Cerebellar cortex (tissue), 1 donor: Measurements from ENCODE around the gene DUSP23.

Source experiments
- DNase-seq: peaks from one replicate; pipeline ENCODE4 v3.0.0-alpha.2; 2015; ENCODE audit warnings: low spot score

The DUSP23 gene

GRCh38 chr1:159780583-159781582 lies at the start of gene DUSP23:
Gene DUSP23, plus strand, starts transcription at chr1:159780962. Its CDS starts 139 bp downstream, at chr1:159781101.
- DNase-seq: peak; percentile 99

GRCh38 chr1:159737238-159737916 lies 43.4 kb upstream of the DUSP23 start:
- DNase-seq: no peak

DNA sequence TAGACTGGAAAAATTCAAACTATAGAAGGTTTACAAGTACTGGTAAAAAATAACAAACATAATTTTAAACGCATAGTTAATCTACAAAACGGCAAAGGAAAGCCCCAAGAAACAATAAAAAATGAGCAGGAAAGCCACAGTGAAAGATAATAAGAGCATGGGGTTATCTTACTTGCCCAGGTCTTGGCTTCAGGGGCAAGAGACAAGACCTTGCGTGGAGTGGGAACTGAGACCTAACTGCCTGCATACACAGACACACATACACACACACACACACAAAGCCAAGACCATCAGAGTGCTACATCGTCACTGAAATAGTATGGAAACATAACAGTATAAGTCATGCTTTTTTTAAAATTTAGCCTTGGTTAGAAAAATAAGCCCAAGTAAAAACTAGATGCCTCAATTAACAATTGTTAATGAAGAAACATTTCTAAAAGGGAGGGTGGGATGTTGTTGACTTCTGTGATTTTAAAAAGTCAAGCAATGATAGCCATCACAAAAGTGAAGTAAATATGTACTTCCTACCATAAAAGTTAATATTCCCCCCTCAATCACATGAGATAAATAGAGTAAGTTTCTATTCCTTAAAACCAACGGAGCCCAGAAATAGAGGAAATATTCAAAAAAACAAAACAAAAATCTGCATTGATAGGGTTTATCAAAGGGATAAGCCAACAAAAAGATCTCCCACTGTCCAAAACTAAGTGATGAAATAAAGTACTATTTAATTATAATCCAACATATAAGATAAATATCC lies 36.9 kb upstream of the DUSP23 start:
- no peak for DNase-seq

- no peak for DNase-seq
Measured at GRCh38 chr1:159746666-159747065, 34.1 kb upstream of the DUSP23 start.

GRCh38 chr1:159748370-159748769 lies 32.4 kb upstream of the DUSP23 start:
- DNase-seq: no peak

- no peak for DNase-seq
Measured at GRCh38 chr1:159749630-159750029, 31.1 kb upstream of the DUSP23 start.

- no peak for DNase-seq
Measured at GRCh38 chr1:159750621-159751020, 30.1 kb upstream of the DUSP23 start.

GRCh38 chr1:159751031-159751430 lies 29.7 kb upstream of the DUSP23 start:
- DNase-seq: no peak

DNA sequence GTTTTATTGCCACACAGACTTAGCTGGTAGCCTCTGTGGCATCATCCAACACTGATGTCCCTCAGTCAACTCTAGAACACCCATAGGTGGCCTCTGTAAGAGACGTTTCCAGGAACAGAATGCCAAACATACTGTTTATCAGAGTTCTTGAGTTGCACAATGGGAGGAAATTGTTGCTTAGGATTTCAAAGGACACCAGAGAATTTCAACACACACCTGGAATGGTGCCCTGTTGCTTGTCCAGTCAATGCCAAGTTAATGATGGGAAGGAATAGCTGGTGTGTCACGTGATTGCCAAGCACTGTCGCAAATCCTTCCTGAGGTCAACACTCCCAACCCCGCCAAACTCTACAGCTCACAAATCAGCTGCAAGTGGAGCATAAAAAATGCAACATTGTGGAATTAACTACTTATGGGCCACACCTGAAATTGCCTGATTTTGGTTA lies 28.6 kb upstream of the DUSP23 start:
- no peak for DNase-seq

DNA sequence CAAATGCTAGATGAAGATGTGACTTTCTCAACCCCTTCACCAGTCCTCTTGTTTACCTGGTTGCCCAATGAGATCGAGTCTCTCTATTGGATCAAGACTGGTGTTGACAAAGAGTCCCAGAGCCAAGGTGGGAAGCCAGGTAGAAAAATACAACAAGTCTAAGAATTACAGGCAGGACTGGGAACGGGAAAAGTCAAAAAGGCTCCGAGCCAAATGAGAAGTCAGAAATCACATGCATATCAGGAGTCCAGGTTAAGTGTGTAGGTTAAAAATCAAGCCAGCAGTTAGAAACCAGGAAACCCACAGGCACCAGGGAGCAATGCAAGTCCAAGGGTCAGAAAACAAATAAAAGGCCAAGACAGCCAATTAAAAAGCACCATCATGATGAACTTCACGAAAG lies 27.4 kb upstream of the DUSP23 start:
- DNase-seq: no peak

DNA sequence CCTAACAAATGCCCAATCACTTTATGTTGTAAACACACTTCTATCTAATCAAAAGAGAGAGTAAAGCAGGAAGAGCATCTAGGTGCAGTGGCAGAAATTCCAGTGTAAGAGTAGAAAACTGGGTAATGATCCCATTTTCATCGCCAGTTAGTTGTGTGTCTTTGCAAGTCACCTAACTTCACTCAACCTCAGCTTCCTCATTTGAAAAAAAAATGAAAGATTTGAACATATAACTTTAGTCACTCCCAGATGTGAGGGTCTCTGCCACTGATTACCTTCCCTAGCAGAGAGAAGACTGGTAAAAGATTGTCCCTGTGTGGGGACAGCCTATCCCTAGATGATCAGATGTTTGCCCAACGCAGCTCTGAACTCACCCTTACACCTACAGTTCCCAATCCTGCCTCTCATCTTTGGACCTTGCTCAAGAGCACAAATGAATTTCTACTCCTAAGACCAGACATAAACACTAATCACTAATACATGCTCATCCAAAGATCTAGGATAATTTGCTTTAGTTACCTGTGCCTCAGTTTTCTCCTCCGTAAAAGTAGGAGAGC lies 25.2 kb upstream of the DUSP23 start:
- DNase-seq: no peak

- no peak for DNase-seq
Measured at GRCh38 chr1:159756397-159756796, 24.4 kb upstream of the DUSP23 start.

DNA sequence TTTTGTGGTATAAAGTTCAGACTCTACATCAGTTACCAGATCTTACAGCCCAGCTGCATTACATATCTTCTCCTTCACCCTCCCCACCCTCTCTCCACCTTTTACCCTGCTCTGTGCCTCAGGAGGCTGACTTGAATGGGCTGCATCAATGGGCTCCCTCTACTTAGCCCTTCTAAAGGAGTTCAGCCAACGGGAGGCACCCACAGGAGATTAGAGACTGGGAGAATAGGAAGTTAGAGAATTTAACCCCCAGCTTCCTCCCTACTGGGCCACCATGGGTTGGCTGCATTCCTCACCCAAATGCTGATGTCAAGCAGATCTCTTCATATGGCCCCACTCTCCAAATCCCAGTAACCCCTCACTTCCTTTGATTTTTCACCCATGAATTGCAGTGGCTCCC lies 17.1 kb upstream of the DUSP23 start:
- no peak for DNase-seq

- DNase-seq: no peak
Measured at GRCh38 chr1:159765806-159766205, 15.0 kb upstream of the DUSP23 start.

- no peak for DNase-seq
Measured at GRCh38 chr1:159771127-159771895, 9.5 kb upstream of the DUSP23 start.

DNA sequence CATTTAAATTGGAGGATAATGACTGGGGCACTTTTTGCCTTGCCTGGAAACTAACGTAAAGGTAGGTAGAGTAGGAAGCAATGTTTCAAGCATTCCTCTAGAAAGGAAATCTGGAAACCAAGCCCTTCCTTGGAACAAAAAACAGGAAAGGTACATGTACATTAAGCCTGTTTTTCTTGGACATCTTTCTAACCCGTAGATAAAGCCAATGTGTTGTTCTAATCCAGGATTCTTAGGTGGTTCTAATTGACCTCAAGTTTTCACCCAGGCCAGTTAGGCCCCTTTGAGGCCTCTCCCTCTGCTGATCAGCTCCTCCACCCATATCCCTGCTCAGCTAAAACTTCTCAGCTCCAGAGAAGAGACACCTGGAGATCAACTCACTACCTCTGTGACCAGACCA lies 6.3 kb upstream of the DUSP23 start:
- no peak for DNase-seq

DNA sequence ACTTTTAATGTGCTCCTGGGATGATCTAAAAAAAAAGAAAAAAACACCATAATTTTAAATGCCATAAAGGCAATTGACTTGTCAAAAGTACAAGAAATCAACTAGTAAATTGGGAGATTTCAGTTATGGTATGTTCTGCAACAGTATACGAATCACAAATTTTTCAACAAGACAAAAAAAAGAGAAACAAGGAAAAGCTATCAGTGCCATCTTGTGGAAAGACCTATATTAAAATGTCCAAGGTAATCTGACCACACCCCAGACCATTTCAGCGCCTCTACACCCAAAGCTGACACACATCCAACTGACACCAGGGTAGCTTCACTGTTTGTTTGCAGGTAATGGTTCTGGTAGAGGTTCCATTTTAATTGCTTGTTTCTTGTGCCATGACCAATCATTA lies 5.0 kb upstream of the DUSP23 start:
- no peak for DNase-seq

GRCh38 chr1:159778266-159778665 lies 2.5 kb upstream of the DUSP23 start:
- no peak for DNase-seq

- no peak for DNase-seq
Measured at GRCh38 chr1:159779403-159779851, 1.3 kb upstream of the DUSP23 start.

DNA sequence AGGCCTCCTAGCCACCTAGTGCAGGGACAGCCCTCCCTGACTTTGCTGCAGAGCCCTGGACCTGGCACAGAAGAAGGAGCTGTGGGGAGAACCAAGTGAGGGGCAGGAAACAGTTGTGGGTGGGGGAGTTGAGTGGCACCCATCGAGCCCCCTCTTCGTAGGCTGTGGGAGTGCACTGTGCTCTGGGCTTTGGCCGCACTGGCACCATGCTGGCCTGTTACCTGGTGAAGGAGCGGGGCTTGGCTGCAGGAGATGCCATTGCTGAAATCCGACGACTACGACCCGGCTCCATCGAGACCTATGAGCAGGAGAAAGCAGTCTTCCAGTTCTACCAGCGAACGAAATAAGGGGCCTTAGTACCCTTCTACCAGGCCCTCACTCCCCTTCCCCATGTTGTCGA lies 1.2 kb downstream of the DUSP23 start:
- no peak for DNase-seq

DNA sequence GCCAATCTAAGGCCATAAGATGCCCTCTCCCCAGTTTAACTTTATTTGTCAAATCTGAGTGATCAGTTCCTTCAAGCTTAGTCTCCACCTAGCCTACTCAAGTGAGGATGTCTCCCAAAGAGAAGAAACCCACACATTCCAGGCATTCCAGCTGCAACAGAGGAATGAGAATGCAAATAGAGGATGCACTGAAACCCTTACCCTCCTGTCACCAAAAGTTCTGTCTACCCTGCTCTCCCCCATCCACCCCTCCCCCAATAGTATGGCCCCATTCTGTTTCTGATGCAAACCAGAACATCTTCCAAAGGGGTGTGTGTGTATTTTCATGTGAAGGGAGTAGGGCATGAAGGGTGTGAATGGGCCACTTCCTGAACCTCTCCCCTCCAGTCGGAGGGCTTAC lies 3.0 kb downstream of the DUSP23 start:
- no peak for DNase-seq
